OCI-LY7 (cell line): ENCODE measurements around the gene TMCC1. TPM values are rescaled to one million over a fixed set of nuclear protein-coding genes. Genes with fewer than 3 reads are reported as not detected.

Source experiments
- BruUV-seq: library from RNA; stranded (reverse); fragments of 400-500 nt; replicated peaks from 2 replicates; lab custom pipeline; 2021; lab: Mats Ljungman, UMichigan
- CTCF ChIA-PET: fragments of 300-600 bp; sonication (Branson Sonifier 250); formaldehyde crosslinking; loops from one replicate; lab custom pipeline; 2022; ENCODE audit warnings: antibody characterized with exemption; ENCODE audit not compliant: unreplicated experiment; lab: Charles Lee
- POLR2A ChIA-PET: fragments of 300-600 bp; sonication (Branson Sonifier 250); formaldehyde crosslinking; loops from one replicate; lab custom pipeline; 2022; ENCODE audit warnings: antibody characterized with exemption; lab: Charles Lee
- DNase-seq: peaks from one replicate; pipeline ENCODE4 v3.0.0-alpha.2; 2015; ENCODE audit warnings: low spot score
- H2AFZ ChIP-seq: fragments of 200-600 bp; sonication (generic), shearing (Covaris generic); 2 replicates; pipeline ENCODE4 v1.6.1; 2014; ENCODE audit warnings: mild to moderate bottlenecking, antibody characterized with exemption, low read length, moderate library complexity
- H3K27ac ChIP-seq: fragments of 200-600 bp; sonication (generic); 2 replicates; pipeline ENCODE4 v1.5.1; 2014; ENCODE audit warnings: mixed run types, low read depth, mild to moderate bottlenecking, moderate library complexity, low read length, inconsistent platforms; ENCODE audit not compliant: poor library complexity, severe bottlenecking
- H3K36me3 ChIP-seq: fragments of 200-600 bp; sonication (generic); 2 replicates; pipeline ENCODE4 v1.6.1; 2014; ENCODE audit warnings: mild to moderate bottlenecking, antibody characterized with exemption, low read length, moderate library complexity, mixed read lengths; ENCODE audit not compliant: insufficient read depth
- H3K4me1 ChIP-seq: fragments of 200-600 bp; sonication (generic); 2 replicates; pipeline ENCODE4 v1.5.1; 2014; ENCODE audit warnings: mild to moderate bottlenecking, low read length; ENCODE audit not compliant: insufficient read depth, poor library complexity, severe bottlenecking
- H3K4me2 ChIP-seq: fragments of 200-600 bp; sonication (generic); 2 replicates; pipeline ENCODE4 v1.6.1; 2014; ENCODE audit warnings: mild to moderate bottlenecking, low read length
- H3K4me3 ChIP-seq: fragments of 200-600 bp; sonication (generic); 2 replicates; pipeline ENCODE4 v1.5.1; 2014; ENCODE audit warnings: mild to moderate bottlenecking, low read depth, low read length; ENCODE audit not compliant: poor library complexity, severe bottlenecking
- H3K79me2 ChIP-seq: fragments of 200-600 bp; sonication (generic); 2 replicates; pipeline ENCODE4 v1.6.1; 2016; ENCODE audit warnings: low read depth, mild to moderate bottlenecking, low read length, moderate library complexity, mixed read lengths; ENCODE audit not compliant: insufficient read depth
- H3K9me2 ChIP-seq: fragments of 200-600 bp; sonication (generic); 2 replicates; pipeline ENCODE4 v1.6.1; 2016; ENCODE audit warnings: mild to moderate bottlenecking, low read length, mixed read lengths; ENCODE audit not compliant: insufficient read depth
- H3K9me3 ChIP-seq: fragments of 200-600 bp; sonication (generic); 2 replicates; pipeline ENCODE4 v1.6.1; 2014; ENCODE audit warnings: mild to moderate bottlenecking, mixed run types, low read length, mixed read lengths
- H4K20me1 ChIP-seq: fragments of 200-600 bp; sonication (generic); 2 replicates; pipeline ENCODE4 v1.6.1; 2014; ENCODE audit warnings: mild to moderate bottlenecking, antibody characterized with exemption, low read length, moderate library complexity, mixed read lengths; ENCODE audit not compliant: insufficient read depth
- CTCF ChIP-seq: fragments of 200-600 bp; sonication (generic); conservative IDR thresholded peaks from 2 replicates; pipeline ENCODE4 v1.5.1; 2014; ENCODE audit warnings: mild to moderate bottlenecking, antibody characterized with exemption, low read length, moderate library complexity, mixed read lengths
- EZH2phosphoT487 ChIP-seq: fragments of 200-600 bp; sonication (generic); IDR thresholded peaks from 2 replicates; pipeline ENCODE4 v1.6.1; 2018; ENCODE audit warnings: low read depth, borderline replicate concordance, mild to moderate bottlenecking, mixed run types, antibody characterized with exemption, low read length, moderate library complexity, mixed read lengths
- intact Hi-C: fragments of 100-400 bp; cut with micrococcal nuclease; formaldehyde crosslinking; loops from one replicate; pipeline ENCODE4 v1.10.0; 2022; ENCODE audit not compliant: unreplicated experiment
- total RNA-seq, 2 experiments: library from RNA; depleted of rRNA in 1 of 2; stranded (reverse); fragments of >200 nt in 1 of 2; shearing (Covaris generic) in 1 of 2; gene quantifications; 2 replicates each; pipeline ENCODE4 v1.2.3, GENCODE V29; 2014 to 2022

The TMCC1 gene
- total RNA-seq, 2 experiments from 2014 or later, result 31.7 to 38.8 TPM

- POLR2A ChIA-PET, result interaction anchor here (1.0 kb wide), 1 partner anchor 13 kb away, joined by 3 read pairs; no protein-coding TSS in a partner anchor
- Histone ChIP-seq H3K9me2 (no peaks in the 10 kb centered on the region), H4K20me1 (no peaks in the 10 kb centered on the region), H3K36me3 (no peaks in the 10 kb centered on the region), H3K4me1 (peaks cover 13% of the 10 kb centered on the region), H3K79me2 (no peaks in the 10 kb centered on the region), H3K4me3 (no peak overlapping the region), H3K4me2 (no peak overlapping the region), H3K9me3 (no peaks in the 10 kb centered on the region), H2AFZ (no peak overlapping the region), H3K27ac (no peak overlapping the region)
- CTCF ChIA-PET, result no interaction called here
- BruUV-seq, result no TSS peak
- TF ChIP-seq EZH2phosphoT487 (no peak), CTCF (peak; percentile 22; the same call in 1 of the 2 replicates)
- intact Hi-C loops, result loop anchor here (10.0 kb wide), 1 partner anchor 240 kb away; no protein-coding TSS in a partner anchor
- no peak for DNase-seq
Observed at GRCh38 chr3:129625072-129625874, 268.2 kb downstream of the TMCC1 start.

- H3K79me2 ChIP-seq, result no peaks in the 10 kb centered on the region
- no peaks in the 10 kb centered on the region for H4K20me1 ChIP-seq
- ChIA-PET POLR2A (no interaction called here), CTCF (interaction anchor here (0.6 kb wide), 1 partner anchor 124 kb away, joined by 4 read pairs; no protein-coding TSS in a partner anchor)
- peaks cover 16% of the 10 kb centered on the region for H3K4me1 ChIP-seq
- H3K9me3 ChIP-seq, result no peaks in the 10 kb centered on the region
- DNase-seq, result no peak
- no peak overlapping the region for H3K27ac ChIP-seq
- no TSS peak for BruUV-seq
- H3K4me2 ChIP-seq, result no peak overlapping the region
- no peak overlapping the region for H3K4me3 ChIP-seq
- H2AFZ ChIP-seq, result no peak overlapping the region
- TF ChIP-seq EZH2phosphoT487 (no peak), CTCF (no peak)
- H3K36me3 ChIP-seq, result no peaks in the 10 kb centered on the region
- no peaks in the 10 kb centered on the region for H3K9me2 ChIP-seq
- intact Hi-C loops, result loop anchor here (10.0 kb wide), 1 partner anchor 240 kb away; no protein-coding TSS in a partner anchor
Observed at GRCh38 chr3:129624347-129625071, 269.0 kb downstream of the TMCC1 start.
